Panc1 (cell line): ENCODE measurements around the gene BIRC6.

Source experiments
- POLR2AphosphoS5 ChIP-seq: IDR thresholded peaks from 2 replicates; pipeline ENCODE4 v1.6.1; 2012; ENCODE audit warnings: mild to moderate bottlenecking, low read depth, low read length, moderate library complexity
- TCF7L2 ChIP-seq: IDR thresholded peaks from 2 replicates; pipeline ENCODE4 v1.6.1; 2011; ENCODE audit warnings: mild to moderate bottlenecking, low read depth, low read length, inconsistent platforms
- TF ChIP-seq, protein P1 (sequence below): fragments of 450-650 bp; IDR thresholded peaks from 2 replicates; pipeline ENCODE4 v1.5.1; 2017; ENCODE audit warnings: mild to moderate bottlenecking

DNA sequence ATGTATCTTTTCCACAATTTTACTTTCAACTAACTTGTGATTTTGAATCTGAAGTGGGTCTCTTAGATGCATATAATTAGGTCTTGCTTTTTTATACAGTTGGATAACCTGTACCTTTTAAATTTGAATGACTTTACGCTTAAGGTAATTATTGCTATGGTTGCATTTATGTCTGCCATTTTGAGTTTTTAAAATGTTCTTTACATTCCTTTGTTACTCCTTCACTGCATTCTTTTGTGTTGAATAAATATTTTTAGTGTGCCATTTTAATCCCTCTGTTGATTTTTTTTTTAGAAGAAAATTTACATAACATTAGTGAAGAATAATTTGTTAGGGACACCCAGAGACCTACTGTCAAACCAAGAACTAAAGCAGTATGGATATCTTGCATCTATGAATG, 65.3 kb downstream of the BIRC6 start:
- TF ChIP-seq, protein P1, sequence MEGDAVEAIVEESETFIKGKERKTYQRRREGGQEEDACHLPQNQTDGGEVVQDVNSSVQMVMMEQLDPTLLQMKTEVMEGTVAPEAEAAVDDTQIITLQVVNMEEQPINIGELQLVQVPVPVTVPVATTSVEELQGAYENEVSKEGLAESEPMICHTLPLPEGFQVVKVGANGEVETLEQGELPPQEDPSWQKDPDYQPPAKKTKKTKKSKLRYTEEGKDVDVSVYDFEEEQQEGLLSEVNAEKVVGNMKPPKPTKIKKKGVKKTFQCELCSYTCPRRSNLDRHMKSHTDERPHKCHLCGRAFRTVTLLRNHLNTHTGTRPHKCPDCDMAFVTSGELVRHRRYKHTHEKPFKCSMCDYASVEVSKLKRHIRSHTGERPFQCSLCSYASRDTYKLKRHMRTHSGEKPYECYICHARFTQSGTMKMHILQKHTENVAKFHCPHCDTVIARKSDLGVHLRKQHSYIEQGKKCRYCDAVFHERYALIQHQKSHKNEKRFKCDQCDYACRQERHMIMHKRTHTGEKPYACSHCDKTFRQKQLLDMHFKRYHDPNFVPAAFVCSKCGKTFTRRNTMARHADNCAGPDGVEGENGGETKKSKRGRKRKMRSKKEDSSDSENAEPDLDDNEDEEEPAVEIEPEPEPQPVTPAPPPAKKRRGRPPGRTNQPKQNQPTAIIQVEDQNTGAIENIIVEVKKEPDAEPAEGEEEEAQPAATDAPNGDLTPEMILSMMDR: no peak
- no peak for TF ChIP-seq POLR2AphosphoS5
- TF ChIP-seq TCF7L2: no peak
